ENCODE measurements around the gene ZNF784. TPM values are rescaled to one million over a fixed set of nuclear protein-coding genes. Genes with fewer than 3 reads are reported as not detected.

ZNF784 gene
- total RNA-seq, 3 donors from 2014 or later (not counting 1 experiment from before 2014, with no cell fraction given), result 6.4 to 7.9 (median 7.1) TPM

- no peak for TF ChIP-seq CTCF (IDR thresholded peaks at IDR 0.05)
- H3K4me1 Mint-ChIP-seq, result peaks cover 36 to 54% of the 10 kb centered on the region in 2 donors
- intact Hi-C loops (cut with micrococcal nuclease), result loop anchor here (2.0 to 5.0 kb wide), 2 partner anchors 35 to 62 kb away; partner anchors contain the start of genes ZNF579 and ZNF865
Observed at GRCh38 chr19:55642153-55643002, 18.0 kb upstream of the ZNF784 start.

GRCh38 chr19:55641426-55642152 lies 17.2 kb upstream of the ZNF784 start:
- H3K4me3 ChIP-seq (ENCODE audit: low read length), result peak overlapping the region; percentile 60
- H3K36me3 Mint-ChIP-seq, result no peaks in the 10 kb centered on the region
- peak overlapping the region; percentile 61 to 96 for H3K27ac Mint-ChIP-seq
- no peak for TF ChIP-seq CTCF (IDR thresholded peaks at IDR 0.05)
- ATAC-seq (no peak), DNase-seq (peak in 1 of 2 donors; percentile 68)
- H3K27me3 ChIP-seq (ENCODE audit: control insufficient read depth, insufficient read depth, low read length), result no peaks in the 10 kb centered on the region
- peaks cover 62% of the 10 kb centered on the region for H3K4me1 ChIP-seq (ENCODE audit: control insufficient read depth, insufficient read depth, low read length)
- no peaks in the 10 kb centered on the region for H3K9me3 ChIP-seq (ENCODE audit: control insufficient read depth, insufficient read depth, low read length)
- H3K9me3 Mint-ChIP-seq, result no peaks in the 10 kb centered on the region
- under 1% methylated on average over 25 of the region's 25 CpGs for WGBS (ENCODE audit: insufficient coverage)
- peak overlapping the region; percentile 68 for H3K27ac ChIP-seq (ENCODE audit: low read length)
- intact Hi-C loops (cut with micrococcal nuclease), result loop anchor here (2.0 to 5.0 kb wide), 2 partner anchors 34 to 61 kb away; partner anchors contain the start of genes ZNF579 and ZNF865
- H3K4me1 Mint-ChIP-seq, result peaks cover 39 to 59% of the 10 kb centered on the region in 2 donors
- peak overlapping the region; percentile 88 for H3K4me3 Mint-ChIP-seq
- H3K36me3 ChIP-seq (ENCODE audit: control insufficient read depth, insufficient read depth, low read length), result peaks cover 13% of the 10 kb centered on the region
- no peaks in the 10 kb centered on the region for H3K27me3 Mint-ChIP-seq (ENCODE audit: low read depth in 2 of 2)

More at GRCh38 chr19:55642153-55643002, 18.0 kb upstream of the ZNF784 start:
- H3K9me3 Mint-ChIP-seq, result no peaks in the 10 kb centered on the region
- peak overlapping the region; percentile 80 to 96 for H3K27ac Mint-ChIP-seq
- ATAC-seq, result no peak
- Histone ChIP-seq H3K4me3 (ENCODE audit: low read length) (peak overlapping the region; percentile 63), H3K27ac (ENCODE audit: low read length) (peak overlapping the region; percentile 68), H3K36me3 (ENCODE audit: control insufficient read depth, insufficient read depth, low read length) (peaks cover 13% of the 10 kb centered on the region), H3K27me3 (ENCODE audit: control insufficient read depth, insufficient read depth, low read length) (no peaks in the 10 kb centered on the region), H3K9me3 (ENCODE audit: control insufficient read depth, insufficient read depth, low read length) (no peaks in the 10 kb centered on the region), H3K4me1 (ENCODE audit: control insufficient read depth, insufficient read depth, low read length) (peaks cover 63% of the 10 kb centered on the region)
- H3K36me3 Mint-ChIP-seq, result no peaks in the 10 kb centered on the region
- no peaks in the 10 kb centered on the region for H3K27me3 Mint-ChIP-seq (ENCODE audit: low read depth in 2 of 2)
- 1% methylated on average over 65 of the region's 65 CpGs for WGBS (ENCODE audit: insufficient coverage)
- peak overlapping the region; percentile 96 for H3K4me3 Mint-ChIP-seq
- DNase-seq, result peak in 1 of 2 donors; percentile 57

GRCh38 chr19:55640577-55641425 lies 16.4 kb upstream of the ZNF784 start, which contains the start of gene ZNF580:
Gene ZNF580, plus strand, starts transcription at chr19:55641002. Its CDS starts 1,507 bp downstream, at chr19:55642509.
- H3K36me3 ChIP-seq (ENCODE audit: control insufficient read depth, insufficient read depth, low read length), result peaks cover 13% of the 10 kb centered on the region
- under 1% methylated on average over 89 of the region's 89 CpGs for WGBS (ENCODE audit: insufficient coverage)
- H3K9me3 Mint-ChIP-seq, result no peaks in the 10 kb centered on the region
- H3K4me1 ChIP-seq (ENCODE audit: control insufficient read depth, insufficient read depth, low read length), result peaks cover 70% of the 10 kb centered on the region
- ATAC-seq (peak; percentile 38 to 53 (median 43)), DNase-seq (peak; percentile 59 to 76)
- peaks cover 47 to 67% of the 10 kb centered on the region in 2 donors for H3K4me1 Mint-ChIP-seq
- TF ChIP-seq CTCF (IDR thresholded peaks at IDR 0.05), result no peak
- intact Hi-C loops (cut with micrococcal nuclease), result loop anchor here (5.0 kb wide), 1 partner anchor 34 kb away; the partner anchor contains the start of gene ZNF865
- H3K36me3 Mint-ChIP-seq, result no peaks in the 10 kb centered on the region
- H3K4me3 ChIP-seq (ENCODE audit: low read length), result peak within 1 kb of the TSS; percentile 60
- H3K27me3 ChIP-seq (ENCODE audit: control insufficient read depth, insufficient read depth, low read length), result no peaks in the 10 kb centered on the region
- H3K9me3 ChIP-seq (ENCODE audit: control insufficient read depth, insufficient read depth, low read length), result no peaks in the 10 kb centered on the region
- peak within 1 kb of the TSS; percentile 76 to 96 for H3K27ac Mint-ChIP-seq
- no peaks in the 10 kb centered on the region for H3K27me3 Mint-ChIP-seq (ENCODE audit: low read depth in 2 of 2)
- peak within 1 kb of the TSS; percentile 76 for H3K27ac ChIP-seq (ENCODE audit: low read length)
- peak within 1 kb of the TSS; percentile 88 for H3K4me3 Mint-ChIP-seq

Measured in natural killer cell (primary cell).